ENCODE measurements around the gene CD99. TPM values are rescaled to one million over a fixed set of nuclear protein-coding genes. Genes with fewer than 3 reads are reported as not detected.
A peak's percentile ranks its signal among the peaks of the same experiment; 100 is the strongest.

Gene CD99
- total RNA-seq, result 100 to 1,000 TPM; 216 to 475 (median 264) TPM
- polyA plus RNA-seq, result 100 to 1,000 TPM; 302 to 477 TPM
- long read RNA-seq, donor 1, transcript CD99-212 (10 exons, 1,089 nt), result minor isoform, 20 of 280 reads
- long read RNA-seq, donor 1, transcript CD99-204 (9 exons, 892 nt), result minor isoform, 24 of 280 reads
- long read RNA-seq, donor 1, transcript CD99-205 (10 exons, 1,291 nt), result major isoform, 154 of 280 reads
- long read RNA-seq, donor 1, partial matches to known transcripts, result 13 of 280 reads
- long read RNA-seq, donor 1, other reads (novel, unspliced or antisense), result 64 of 280 reads
- long read RNA-seq, donor 2, transcript CD99-204 (9 exons, 892 nt), result minor isoform, 30 of 643 reads
- long read RNA-seq, donor 2, transcript CD99-205 (10 exons, 1,291 nt), result major isoform, 495 of 643 reads
- long read RNA-seq, donor 2, transcript CD99-212 (10 exons, 1,089 nt), result minor isoform, 62 of 643 reads
- long read RNA-seq, donor 2, partial matches to known transcripts, result 5 of 643 reads
- long read RNA-seq, donor 2, other reads (novel, unspliced or antisense), result 47 of 643 reads
- long read RNA-seq, donor 3, transcript CD99-212 (10 exons, 1,089 nt), result minor isoform, 19 of 351 reads
- long read RNA-seq, donor 3, transcript CD99-205 (10 exons, 1,291 nt), result major isoform, 212 of 351 reads
- long read RNA-seq, donor 3, transcript CD99-204 (9 exons, 892 nt), result minor isoform, 28 of 351 reads
- long read RNA-seq, donor 3, partial matches to known transcripts, result 16 of 351 reads
- long read RNA-seq, donor 3, other reads (novel, unspliced or antisense), result 70 of 351 reads

GRCh38 chrX:2690856-2691542 is at the start of gene CD99:
Gene CD99 (plus strand): TSS chrX:2691295. CDS start chrX:2691361, 66 bp downstream.
- Histone ChIP-seq H3K27ac (peak within 1 kb of the TSS; percentile 71 to 96 (median 91)), H3K9me3 (no peaks in the 10 kb centered on the region), H3K4me3 (peak within 1 kb of the TSS; percentile 72 to 100 (median 96)), H3K4me1 (peaks cover 9 to 47% (median 35%) of the 10 kb centered on the region in 12 donors), H3K36me3 (no peaks in the 10 kb centered on the region), H3K27me3 (no peaks in the 10 kb centered on the region)
- TF ChIP-seq, protein P1, sequence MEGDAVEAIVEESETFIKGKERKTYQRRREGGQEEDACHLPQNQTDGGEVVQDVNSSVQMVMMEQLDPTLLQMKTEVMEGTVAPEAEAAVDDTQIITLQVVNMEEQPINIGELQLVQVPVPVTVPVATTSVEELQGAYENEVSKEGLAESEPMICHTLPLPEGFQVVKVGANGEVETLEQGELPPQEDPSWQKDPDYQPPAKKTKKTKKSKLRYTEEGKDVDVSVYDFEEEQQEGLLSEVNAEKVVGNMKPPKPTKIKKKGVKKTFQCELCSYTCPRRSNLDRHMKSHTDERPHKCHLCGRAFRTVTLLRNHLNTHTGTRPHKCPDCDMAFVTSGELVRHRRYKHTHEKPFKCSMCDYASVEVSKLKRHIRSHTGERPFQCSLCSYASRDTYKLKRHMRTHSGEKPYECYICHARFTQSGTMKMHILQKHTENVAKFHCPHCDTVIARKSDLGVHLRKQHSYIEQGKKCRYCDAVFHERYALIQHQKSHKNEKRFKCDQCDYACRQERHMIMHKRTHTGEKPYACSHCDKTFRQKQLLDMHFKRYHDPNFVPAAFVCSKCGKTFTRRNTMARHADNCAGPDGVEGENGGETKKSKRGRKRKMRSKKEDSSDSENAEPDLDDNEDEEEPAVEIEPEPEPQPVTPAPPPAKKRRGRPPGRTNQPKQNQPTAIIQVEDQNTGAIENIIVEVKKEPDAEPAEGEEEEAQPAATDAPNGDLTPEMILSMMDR (IDR thresholded peaks at IDR 0.05), result no peak
- peak in 1 of 2 donors; percentile 76 for TF ChIP-seq POLR2A (IDR thresholded peaks at IDR 0.05)
- DNase-seq (peak; percentile 93 to 97 (median 95)), ATAC-seq (peak; percentile 89 to 98 (median 95))
- intact Hi-C loops (cut with DNase I), result loop anchor here in 2 of 10 donors (10.0 kb wide), 2 partner anchors 54 to 196 kb away; no protein-coding TSS in a partner anchor
- 0 to 1% (median 0%) methylated on average over 6 to 73 of the region's 73 CpGs for WGBS, 4 donors

- no peaks in the 10 kb centered on the region for H3K9me3 ChIP-seq
- peaks cover 0 to 23% (median 7%) of the 10 kb centered on the region in 9 donors for H3K36me3 ChIP-seq
- intact Hi-C loops (cut with DNase I), result loop anchor here in 4 of 10 donors (5.0 to 10.0 kb wide), 2 partner anchors 170 to 173 kb away; no protein-coding TSS in a partner anchor
- no peaks in the 10 kb centered on the region for H3K4me1 ChIP-seq
- 90 to 97% (median 92%) methylated on average over 8 of the region's 8 CpGs for WGBS, 4 donors
- TF ChIP-seq, protein P1 (IDR thresholded peaks at IDR 0.05), result no peak
- TF ChIP-seq POLR2A (IDR thresholded peaks at IDR 0.05), result no peak
- H3K27ac ChIP-seq, result no peak overlapping the region
- no peak for ATAC-seq
- no peaks in the 10 kb centered on the region for H3K27me3 ChIP-seq
- no peak overlapping the region for H3K4me3 ChIP-seq
- DNase-seq, result no peak
Measured at GRCh38 chrX:2642146-2642545, 48.9 kb upstream of the CD99 start.

GRCh38 chrX:2642791-2643190 is 48.3 kb upstream of the CD99 start:
- intact Hi-C loops (cut with DNase I), result loop anchor here in 4 of 10 donors (5.0 to 10.0 kb wide), 2 partner anchors 170 to 172 kb away; no protein-coding TSS in a partner anchor
- TF ChIP-seq, protein P1 (IDR thresholded peaks at IDR 0.05), result no peak
- TF ChIP-seq POLR2A (IDR thresholded peaks at IDR 0.05), result no peak
- 87 to 93% (median 89%) methylated on average over 10 of the region's 10 CpGs for WGBS, 4 donors

More at GRCh38 chrX:2642791-2643190, 48.3 kb upstream of the CD99 start:
- DNase-seq (no peak), ATAC-seq (no peak)
- H3K36me3 ChIP-seq, result peaks cover 0 to 23% (median 7%) of the 10 kb centered on the region in 9 donors
- H3K4me1 ChIP-seq, result no peaks in the 10 kb centered on the region
- H3K9me3 ChIP-seq, result no peaks in the 10 kb centered on the region
- H3K27ac ChIP-seq, result no peak overlapping the region
- no peak overlapping the region for H3K4me3 ChIP-seq
- no peaks in the 10 kb centered on the region for H3K27me3 ChIP-seq
